Measurements from ENCODE around the gene BRD7.

GRCh38 chr16:50300942-50301625 lies 67.7 kb downstream of the BRD7 start:
- TF ChIP-seq POLR2AphosphoS5 (IDR thresholded peaks at IDR 0.05; ENCODE audit: insufficient read depth, low read depth, low read length) (no peak), CTCF (IDR thresholded peaks at IDR 0.05; ENCODE audit: extremely low read depth in 1 of 2, insufficient read depth in 1 of 2, low read depth in 1 of 2, low read length in 2 of 2) (no peak), POLR2A (IDR thresholded peaks at IDR 0.05; ENCODE audit: low read depth, low read length) (no peak)
